ENCODE results near the gene ZNF385D. TPM values are rescaled to one million over a fixed set of nuclear protein-coding genes. Genes with fewer than 3 reads are reported as not detected.

ZNF385D gene
- total RNA-seq, 1 donor from 2014 or later: 0.10 TPM

GRCh38 chr3:21744793-21745192 lies 6.2 kb downstream of the ZNF385D start:
- no peak for TF ChIP-seq CTCF (IDR thresholded peaks at IDR 0.05; ENCODE audit: unreplicated experiment)
- Mint-ChIP-seq H3K27ac (no peak overlapping the region), H3K27me3 (peaks cover 19% of the 10 kb centered on the region), H3K9me3 (ENCODE audit: low read depth) (no peaks in the 10 kb centered on the region), H3K36me3 (ENCODE audit: insufficient read depth) (no peaks in the 10 kb centered on the region), H3K4me3 (ENCODE audit: low read depth) (no peak overlapping the region), H3K4me1 (ENCODE audit: low read depth) (no peaks in the 10 kb centered on the region)
- DNase-seq (ENCODE audit: low spot score, unreplicated experiment): no peak

GRCh38 chr3:21738935-21739702 lies 11.9 kb downstream of the ZNF385D start:
- H3K27ac Mint-ChIP-seq: no peak overlapping the region
- no peaks in the 10 kb centered on the region for H3K9me3 Mint-ChIP-seq (ENCODE audit: low read depth)
- H3K27me3 Mint-ChIP-seq: no peaks in the 10 kb centered on the region
- TF ChIP-seq CTCF (IDR thresholded peaks at IDR 0.05; ENCODE audit: unreplicated experiment): no peak
- DNase-seq (ENCODE audit: low spot score, unreplicated experiment): no peak
- H3K4me3 Mint-ChIP-seq (ENCODE audit: low read depth): no peak overlapping the region
- H3K4me1 Mint-ChIP-seq (ENCODE audit: low read depth): peaks cover 2% of the 10 kb centered on the region
- no peaks in the 10 kb centered on the region for H3K36me3 Mint-ChIP-seq (ENCODE audit: insufficient read depth)

- TF ChIP-seq CTCF (IDR thresholded peaks at IDR 0.05; ENCODE audit: unreplicated experiment): no peak
- DNase-seq (ENCODE audit: low spot score, unreplicated experiment): no peak
- Mint-ChIP-seq H3K9me3 (ENCODE audit: low read depth) (no peaks in the 10 kb centered on the region), H3K4me1 (ENCODE audit: low read depth) (peaks cover 2% of the 10 kb centered on the region), H3K4me3 (ENCODE audit: low read depth) (no peak overlapping the region), H3K27ac (no peak overlapping the region), H3K27me3 (no peaks in the 10 kb centered on the region), H3K36me3 (ENCODE audit: insufficient read depth) (no peaks in the 10 kb centered on the region)
Measured at GRCh38 chr3:21738283-21738682, 12.7 kb downstream of the ZNF385D start.

- TF ChIP-seq CTCF (IDR thresholded peaks at IDR 0.05; ENCODE audit: unreplicated experiment): no peak
- H3K36me3 Mint-ChIP-seq (ENCODE audit: insufficient read depth): no peaks in the 10 kb centered on the region
- H3K4me3 Mint-ChIP-seq (ENCODE audit: low read depth): no peak overlapping the region
- no peak for DNase-seq (ENCODE audit: low spot score, unreplicated experiment)
- H3K9me3 Mint-ChIP-seq (ENCODE audit: low read depth): peaks cover 4% of the 10 kb centered on the region
- no peak overlapping the region for H3K27ac Mint-ChIP-seq
- H3K4me1 Mint-ChIP-seq (ENCODE audit: low read depth): peaks cover 3% of the 10 kb centered on the region
- no peaks in the 10 kb centered on the region for H3K27me3 Mint-ChIP-seq
Measured at GRCh38 chr3:21734746-21735145, 16.3 kb downstream of the ZNF385D start.

GRCh38 chr3:21729888-21730459 lies 21.0 kb downstream of the ZNF385D start:
- peaks cover 11% of the 10 kb centered on the region for H3K9me3 Mint-ChIP-seq (ENCODE audit: low read depth)
- no peaks in the 10 kb centered on the region for H3K36me3 Mint-ChIP-seq (ENCODE audit: insufficient read depth)
- no peak overlapping the region for H3K4me3 Mint-ChIP-seq (ENCODE audit: low read depth)
- H3K4me1 Mint-ChIP-seq (ENCODE audit: low read depth): peaks cover 1% of the 10 kb centered on the region
- H3K27me3 Mint-ChIP-seq: no peaks in the 10 kb centered on the region
- no peak for TF ChIP-seq CTCF (IDR thresholded peaks at IDR 0.05; ENCODE audit: unreplicated experiment)
- no peak overlapping the region for H3K27ac Mint-ChIP-seq
- DNase-seq (ENCODE audit: low spot score, unreplicated experiment): no peak

Data from progenitor cell of endocrine pancreas (in vitro differentiated cells).